HCT116 (cell line): ENCODE data around the gene ACSL6. TPM values are rescaled to one million over a fixed set of nuclear protein-coding genes. Genes with fewer than 3 reads are reported as not detected.

Experiments used
- ATAC-seq: fragments of 200-7000 bp; cut with Tn5 transposase; 2 replicates; pipeline ENCODE4 v1.9.1; 2020; ENCODE audit warnings: mild to moderate bottlenecking, moderate library complexity
- BruUV-seq: library from RNA; stranded (reverse); fragments of 400-500 nt; replicated peaks from 2 replicates; lab custom pipeline; 2021; lab: Mats Ljungman, UMichigan
- CTCF ChIA-PET: fragments of 300-600 bp; sonication (Branson Sonifier 250); formaldehyde crosslinking; loops from one replicate; lab custom pipeline; 2021; ENCODE audit warnings: antibody characterized with exemption; lab: Charles Lee
- POLR2A ChIA-PET: fragments of 300-600, 350-600 bp; sonication (Branson Sonifier 250); formaldehyde crosslinking; loops from one replicate; lab custom pipeline; 2021; ENCODE audit warnings: antibody characterized with exemption; lab: Charles Lee
- RAD21 ChIA-PET, 2 experiments: fragments of 300-600 bp; sonication (Branson Sonifier 250); formaldehyde crosslinking; loops; one replicate each; lab custom pipeline; 2023; ENCODE audit warnings: low total read pairs in 2 of 2; ENCODE audit not compliant: uncharacterized antibody in 2 of 2, unreplicated experiment in 2 of 2, low non-redundant PET in 1 of 2; lab: Charles Lee
- DNase-seq: peaks from one replicate; pipeline ENCODE4 v3.0.0-alpha.2; 2010; ENCODE audit warnings: low read depth, low spot score
- H2AFZ ChIP-seq: fragments of 200-600 bp; shearing (Covaris generic), sonication (generic); 2 replicates; pipeline ENCODE4 v1.6.1; 2017; ENCODE audit warnings: low read depth, mixed run types, mixed read lengths, antibody characterized with exemption, low read length; ENCODE audit not compliant: poor library complexity, severe bottlenecking
- H3K27ac ChIP-seq: 2 replicates; pipeline ENCODE4 v1.5.1; 2012; ENCODE audit warnings: low read depth, low read length
- H3K27me3 ChIP-seq: fragments of 200-600 bp; sonication (generic); 2 replicates; pipeline ENCODE4 v1.6.1; 2016; ENCODE audit warnings: mixed run types, low read length, mixed read lengths; ENCODE audit not compliant: insufficient read depth
- H3K36me3 ChIP-seq, 2 experiments: fragments of 200-500 bp in 1 of 2; fragments of 200-600 bp in 1 of 2; sonication (Bioruptor generic) in 1 of 2; sonication (generic) in 1 of 2; 2 replicates each; pipeline versions ENCODE4 v1.5.1 to v1.6.1; 2014 to 2016; ENCODE audit warnings: low read length in 2 of 2, inconsistent platforms in 1 of 2, mixed read lengths in 1 of 2, mixed run types in 1 of 2; ENCODE audit not compliant: insufficient read depth in 2 of 2, control insufficient read depth in 1 of 2
- H3K4me1 ChIP-seq, 2 experiments: fragments of 200-600 bp in 1 of 2; sonication (generic) in 1 of 2; 2 replicates each; pipeline versions ENCODE4 v1.5.1 to v1.6.1; 2012 to 2017; ENCODE audit warnings: low read length in 2 of 2, inconsistent platforms in 1 of 2, mild to moderate bottlenecking in 1 of 2, mixed read lengths in 1 of 2, mixed run types in 1 of 2, moderate library complexity in 1 of 2; ENCODE audit not compliant: insufficient read depth in 2 of 2, control insufficient read depth in 1 of 2
- H3K4me2 ChIP-seq: fragments of 200-600 bp; sonication (generic); 2 replicates; pipeline ENCODE4 v1.6.1; 2017; ENCODE audit warnings: mixed run types, low read length, mixed read lengths
- H3K4me3 ChIP-seq, 2 experiments: fragments of 200-600 bp in 1 of 2; sonication (generic) in 1 of 2; replicated peaks in 1 of 2; 2 replicates each; pipeline ENCODE4 v1.5.1; 2011 to 2016; ENCODE audit warnings: low read length in 2 of 2, control low read depth in 1 of 2, low read depth in 1 of 2, mild to moderate bottlenecking in 1 of 2, mixed read lengths in 1 of 2, mixed run types in 1 of 2
- H3K79me2 ChIP-seq: fragments of 200-600 bp; sonication (generic); 2 replicates; pipeline ENCODE4 v1.6.1; 2017; ENCODE audit warnings: mild to moderate bottlenecking, mixed run types, low read length, moderate library complexity, mixed read lengths; ENCODE audit not compliant: insufficient read depth
- H3K9ac ChIP-seq: fragments of 200-600 bp; sonication (generic); 2 replicates; pipeline ENCODE4 v1.6.1; 2016; ENCODE audit warnings: low read length, mixed read lengths
- H3K9me2 ChIP-seq: fragments of 200-600 bp; sonication (generic), shearing (Covaris generic); 2 replicates; pipeline ENCODE4 v1.6.1; 2017; ENCODE audit warnings: mixed run types, mild to moderate bottlenecking, moderate library complexity; ENCODE audit not compliant: insufficient read depth
- H3K9me3 ChIP-seq, 2 experiments: fragments of 200-500 bp in 1 of 2; fragments of 200-600 bp in 1 of 2; sonication (Bioruptor generic) in 1 of 2; sonication (generic) in 1 of 2; 2 replicates each; pipeline ENCODE4 v1.6.1; 2014 to 2017; ENCODE audit warnings: low read length in 2 of 2, mixed read lengths in 2 of 2, inconsistent platforms in 1 of 2, low read depth in 1 of 2, mild to moderate bottlenecking in 1 of 2, mixed run types in 1 of 2, moderate library complexity in 1 of 2; ENCODE audit not compliant: control insufficient read depth in 1 of 2, insufficient read depth in 1 of 2
- H4K20me1 ChIP-seq: fragments of 200-600 bp; sonication (generic), shearing (Covaris generic); 2 replicates; pipeline ENCODE4 v1.6.1; 2017; ENCODE audit warnings: mixed run types, mild to moderate bottlenecking, moderate library complexity; ENCODE audit not compliant: insufficient read depth
- CBX3 ChIP-seq: IDR thresholded peaks from 2 replicates; pipeline ENCODE4 v1.6.1; 2012; ENCODE audit warnings: low read depth
- ELF1 ChIP-seq: IDR thresholded peaks from 2 replicates; pipeline ENCODE4 v1.6.1; 2012; ENCODE audit warnings: low read depth, borderline replicate concordance
- ZFX ChIP-seq: fragments of 450-650 bp; IDR thresholded peaks from 2 replicates; pipeline ENCODE4 v1.6.1; 2017
- ZNF274 ChIP-seq: fragments of 200-500 bp; sonication (Bioruptor generic); IDR thresholded peaks from 2 replicates; pipeline ENCODE4 v1.6.1; 2014; ENCODE audit warnings: mild to moderate bottlenecking, low read depth, low read length, inconsistent platforms
- intact Hi-C: fragments of 100-400 bp; cut with micrococcal nuclease; formaldehyde crosslinking; loops from 2 replicates; pipeline ENCODE4 v1.10.0; 2022
- total RNA-seq: library from RNA; stranded (reverse); gene quantifications from one replicate; pipeline ENCODE4 v1.2.1, GENCODE V29; 2021; ENCODE audit not compliant: unreplicated experiment
- TF ChIP-seq, protein P1 (sequence below), 3 experiments: fragments of 200-600 bp in 1 of 3; sonication (generic) in 1 of 3; IDR thresholded peaks in 2 of 3; conservative IDR thresholded peaks in 1 of 3; 2 replicates each; pipeline ENCODE4 v1.5.1; 2012 to 2017; ENCODE audit warnings: low read depth in 2 of 3, low read length in 2 of 3, antibody characterized with exemption in 1 of 3, borderline replicate concordance in 1 of 3, control low read depth in 1 of 3, mild to moderate bottlenecking in 1 of 3, mixed read lengths in 1 of 3, mixed run types in 1 of 3, moderate library complexity in 1 of 3; ENCODE audit not compliant: insufficient read depth in 1 of 3
- TF ChIP-seq, protein P2 (sequence below): IDR thresholded peaks from 2 replicates; pipeline ENCODE4 v1.6.1; 2012; ENCODE audit warnings: low read depth

The ACSL6 gene
- total RNA-seq, 1 experiment from 2014 or later, result 2.3 TPM

DNA sequence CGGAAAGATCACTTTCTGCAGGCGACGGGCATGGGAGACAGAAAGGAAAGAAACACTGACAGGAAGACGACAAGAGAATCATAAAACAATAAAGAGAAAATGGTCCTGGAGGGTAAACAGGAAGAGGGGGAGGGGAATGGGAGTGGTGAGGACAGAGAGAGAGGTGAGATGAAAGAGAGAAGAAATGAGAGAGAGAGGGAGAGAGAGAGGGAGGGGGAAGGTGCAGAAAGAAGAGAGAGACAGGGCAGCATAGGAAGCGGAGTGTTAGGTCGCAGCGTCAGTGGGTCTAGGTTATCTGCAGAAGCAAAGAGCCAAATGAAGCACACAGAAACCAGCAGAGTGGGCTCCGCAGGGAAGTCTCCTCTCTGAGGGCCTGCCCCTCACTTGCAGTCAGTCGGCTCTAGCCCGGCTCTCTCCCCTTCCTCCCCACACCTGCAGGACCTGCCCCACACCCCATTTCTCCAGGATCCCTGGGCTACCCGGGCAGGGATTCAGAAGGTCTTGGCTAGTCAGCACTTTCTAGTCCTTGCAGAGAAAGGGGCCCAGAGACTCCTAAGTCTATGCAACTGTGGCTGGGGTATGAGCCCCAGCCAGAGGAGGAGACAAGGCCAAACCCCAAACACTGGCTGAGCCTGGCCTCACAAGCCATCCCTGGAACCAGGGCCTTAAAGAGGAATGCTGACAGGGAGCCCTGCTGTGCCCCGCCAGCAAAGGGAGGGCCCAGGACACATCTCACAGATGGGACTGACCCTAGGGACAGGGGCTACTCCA lies 36.3 kb downstream of the ACSL6 start:
- no peaks in the 10 kb centered on the region for H3K4me1 ChIP-seq
- intact Hi-C loops, result no loop called here
- no peak overlapping the region for H3K4me2 ChIP-seq
- no peak overlapping the region for H3K4me3 ChIP-seq
- TF ChIP-seq ZNF274 (no peak), CBX3 (no peak), ZFX (no peak), ELF1 (no peak)
- TF ChIP-seq, protein P1, sequence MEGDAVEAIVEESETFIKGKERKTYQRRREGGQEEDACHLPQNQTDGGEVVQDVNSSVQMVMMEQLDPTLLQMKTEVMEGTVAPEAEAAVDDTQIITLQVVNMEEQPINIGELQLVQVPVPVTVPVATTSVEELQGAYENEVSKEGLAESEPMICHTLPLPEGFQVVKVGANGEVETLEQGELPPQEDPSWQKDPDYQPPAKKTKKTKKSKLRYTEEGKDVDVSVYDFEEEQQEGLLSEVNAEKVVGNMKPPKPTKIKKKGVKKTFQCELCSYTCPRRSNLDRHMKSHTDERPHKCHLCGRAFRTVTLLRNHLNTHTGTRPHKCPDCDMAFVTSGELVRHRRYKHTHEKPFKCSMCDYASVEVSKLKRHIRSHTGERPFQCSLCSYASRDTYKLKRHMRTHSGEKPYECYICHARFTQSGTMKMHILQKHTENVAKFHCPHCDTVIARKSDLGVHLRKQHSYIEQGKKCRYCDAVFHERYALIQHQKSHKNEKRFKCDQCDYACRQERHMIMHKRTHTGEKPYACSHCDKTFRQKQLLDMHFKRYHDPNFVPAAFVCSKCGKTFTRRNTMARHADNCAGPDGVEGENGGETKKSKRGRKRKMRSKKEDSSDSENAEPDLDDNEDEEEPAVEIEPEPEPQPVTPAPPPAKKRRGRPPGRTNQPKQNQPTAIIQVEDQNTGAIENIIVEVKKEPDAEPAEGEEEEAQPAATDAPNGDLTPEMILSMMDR (IDR thresholded peaks at IDR 0.05 in 2 of 3, conservative IDR thresholded peaks at IDR 0.05 in 1 of 3; ENCODE audit: borderline replicate concordance in 1 of 3, insufficient read depth in 1 of 3, low read depth in 2 of 3, low read length in 2 of 3), result no peak
- TF ChIP-seq, protein P2, sequence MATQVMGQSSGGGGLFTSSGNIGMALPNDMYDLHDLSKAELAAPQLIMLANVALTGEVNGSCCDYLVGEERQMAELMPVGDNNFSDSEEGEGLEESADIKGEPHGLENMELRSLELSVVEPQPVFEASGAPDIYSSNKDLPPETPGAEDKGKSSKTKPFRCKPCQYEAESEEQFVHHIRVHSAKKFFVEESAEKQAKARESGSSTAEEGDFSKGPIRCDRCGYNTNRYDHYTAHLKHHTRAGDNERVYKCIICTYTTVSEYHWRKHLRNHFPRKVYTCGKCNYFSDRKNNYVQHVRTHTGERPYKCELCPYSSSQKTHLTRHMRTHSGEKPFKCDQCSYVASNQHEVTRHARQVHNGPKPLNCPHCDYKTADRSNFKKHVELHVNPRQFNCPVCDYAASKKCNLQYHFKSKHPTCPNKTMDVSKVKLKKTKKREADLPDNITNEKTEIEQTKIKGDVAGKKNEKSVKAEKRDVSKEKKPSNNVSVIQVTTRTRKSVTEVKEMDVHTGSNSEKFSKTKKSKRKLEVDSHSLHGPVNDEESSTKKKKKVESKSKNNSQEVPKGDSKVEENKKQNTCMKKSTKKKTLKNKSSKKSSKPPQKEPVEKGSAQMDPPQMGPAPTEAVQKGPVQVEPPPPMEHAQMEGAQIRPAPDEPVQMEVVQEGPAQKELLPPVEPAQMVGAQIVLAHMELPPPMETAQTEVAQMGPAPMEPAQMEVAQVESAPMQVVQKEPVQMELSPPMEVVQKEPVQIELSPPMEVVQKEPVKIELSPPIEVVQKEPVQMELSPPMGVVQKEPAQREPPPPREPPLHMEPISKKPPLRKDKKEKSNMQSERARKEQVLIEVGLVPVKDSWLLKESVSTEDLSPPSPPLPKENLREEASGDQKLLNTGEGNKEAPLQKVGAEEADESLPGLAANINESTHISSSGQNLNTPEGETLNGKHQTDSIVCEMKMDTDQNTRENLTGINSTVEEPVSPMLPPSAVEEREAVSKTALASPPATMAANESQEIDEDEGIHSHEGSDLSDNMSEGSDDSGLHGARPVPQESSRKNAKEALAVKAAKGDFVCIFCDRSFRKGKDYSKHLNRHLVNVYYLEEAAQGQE, result no peak
- ChIA-PET POLR2A (no interaction called here), RAD21 (no interaction called here), CTCF (no interaction called here)
- no peaks in the 10 kb centered on the region for H3K9me3 ChIP-seq
- no peaks in the 10 kb centered on the region for H4K20me1 ChIP-seq
- ATAC-seq (no peak), DNase-seq (no peak)
- H3K79me2 ChIP-seq, result no peaks in the 10 kb centered on the region
- no peak overlapping the region for H3K9ac ChIP-seq
- no TSS peak for BruUV-seq
- H3K27me3 ChIP-seq, result no peaks in the 10 kb centered on the region
- H2AFZ ChIP-seq, result no peak overlapping the region
- no peaks in the 10 kb centered on the region for H3K36me3 ChIP-seq
- H3K9me2 ChIP-seq, result no peaks in the 10 kb centered on the region
- no peak overlapping the region for H3K27ac ChIP-seq
